Measurements from ENCODE around the gene TAF4.

Gene TAF4

DNA sequence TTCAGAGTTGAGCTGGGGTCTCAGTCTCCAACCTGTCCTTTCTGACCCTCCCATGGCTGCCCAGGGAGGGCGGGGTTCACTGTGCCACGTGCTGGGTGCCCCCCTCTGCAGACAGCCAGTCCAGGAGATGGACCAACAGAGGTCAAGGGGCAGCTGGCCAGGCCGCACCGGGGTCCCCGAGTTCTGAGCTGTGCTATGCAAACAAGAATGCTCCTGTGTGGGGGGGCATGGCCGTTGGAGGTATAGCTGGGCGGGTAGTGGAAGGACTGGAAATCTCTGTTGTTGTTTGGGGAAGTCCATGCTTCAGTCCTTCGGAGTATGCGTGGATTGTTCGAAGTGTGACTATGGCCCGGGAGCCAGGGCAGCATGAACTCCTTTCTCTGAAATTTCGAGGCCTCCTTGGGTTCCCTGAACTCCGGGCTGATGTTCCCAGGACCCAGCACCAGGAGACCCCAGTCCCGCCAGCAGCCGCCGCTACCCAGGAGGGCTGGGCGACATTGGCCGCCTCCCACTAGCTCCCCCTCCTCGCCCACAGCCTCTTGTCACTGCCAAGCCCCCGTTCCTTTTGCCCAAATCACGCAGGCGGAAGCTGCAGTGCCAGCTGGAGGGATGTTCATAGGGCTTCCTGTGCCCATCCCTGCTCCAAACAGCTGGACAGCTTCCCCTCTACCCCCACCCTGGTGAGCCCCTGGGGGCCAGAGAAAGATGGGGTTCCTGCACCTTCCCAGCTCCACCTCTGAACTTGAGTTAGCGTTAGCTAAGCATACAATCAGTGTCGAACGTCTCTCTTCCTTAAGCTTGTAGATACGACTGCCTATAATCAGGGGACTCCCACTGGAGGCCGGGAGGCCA lies 126.6 kb downstream of the TAF4 start:
- no peak for DNase-seq

DNA sequence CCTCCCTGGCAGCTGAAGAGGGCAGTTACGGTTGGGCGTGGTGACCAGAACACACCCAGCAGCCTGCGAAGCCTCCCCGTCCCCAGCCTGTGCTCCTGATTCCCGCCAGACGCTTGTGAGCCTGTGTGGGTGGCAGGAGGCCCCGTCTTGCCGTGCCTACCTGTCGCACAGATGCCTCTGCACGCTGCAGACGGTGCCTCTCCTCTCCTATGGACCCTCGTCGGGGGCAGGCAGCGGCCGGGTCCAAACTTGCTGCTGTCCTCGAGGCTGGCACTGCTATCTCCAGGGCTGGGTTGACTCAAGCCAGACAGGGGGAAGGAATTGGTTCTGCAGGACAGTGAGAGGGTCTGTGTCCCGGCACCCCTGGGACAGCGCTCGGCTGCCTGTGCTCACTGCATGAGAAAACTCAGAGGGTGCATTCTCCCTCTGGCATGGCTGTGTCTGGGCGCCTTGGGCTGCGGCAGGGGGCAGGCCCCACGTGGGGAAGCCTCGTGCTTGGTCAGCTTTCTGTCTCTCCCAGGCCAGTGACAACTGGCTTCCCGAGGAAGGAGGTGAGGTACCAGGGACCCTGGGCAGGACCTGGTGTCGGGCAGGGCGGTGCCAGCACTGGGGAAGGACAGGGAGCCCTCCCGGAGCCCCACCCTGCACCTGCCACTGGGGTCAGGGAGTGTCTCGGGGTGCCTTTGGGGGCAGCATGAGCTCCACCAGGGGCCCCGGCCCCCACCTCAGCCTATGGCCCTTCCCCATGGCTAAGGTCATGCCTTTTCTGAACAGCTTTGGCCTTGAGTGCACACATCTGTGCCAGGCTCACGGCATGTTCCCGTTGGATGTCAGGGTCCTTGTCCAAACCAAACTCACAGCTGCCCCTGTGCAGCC lies 127.5 kb downstream of the TAF4 start:
- no peak for DNase-seq

DNA sequence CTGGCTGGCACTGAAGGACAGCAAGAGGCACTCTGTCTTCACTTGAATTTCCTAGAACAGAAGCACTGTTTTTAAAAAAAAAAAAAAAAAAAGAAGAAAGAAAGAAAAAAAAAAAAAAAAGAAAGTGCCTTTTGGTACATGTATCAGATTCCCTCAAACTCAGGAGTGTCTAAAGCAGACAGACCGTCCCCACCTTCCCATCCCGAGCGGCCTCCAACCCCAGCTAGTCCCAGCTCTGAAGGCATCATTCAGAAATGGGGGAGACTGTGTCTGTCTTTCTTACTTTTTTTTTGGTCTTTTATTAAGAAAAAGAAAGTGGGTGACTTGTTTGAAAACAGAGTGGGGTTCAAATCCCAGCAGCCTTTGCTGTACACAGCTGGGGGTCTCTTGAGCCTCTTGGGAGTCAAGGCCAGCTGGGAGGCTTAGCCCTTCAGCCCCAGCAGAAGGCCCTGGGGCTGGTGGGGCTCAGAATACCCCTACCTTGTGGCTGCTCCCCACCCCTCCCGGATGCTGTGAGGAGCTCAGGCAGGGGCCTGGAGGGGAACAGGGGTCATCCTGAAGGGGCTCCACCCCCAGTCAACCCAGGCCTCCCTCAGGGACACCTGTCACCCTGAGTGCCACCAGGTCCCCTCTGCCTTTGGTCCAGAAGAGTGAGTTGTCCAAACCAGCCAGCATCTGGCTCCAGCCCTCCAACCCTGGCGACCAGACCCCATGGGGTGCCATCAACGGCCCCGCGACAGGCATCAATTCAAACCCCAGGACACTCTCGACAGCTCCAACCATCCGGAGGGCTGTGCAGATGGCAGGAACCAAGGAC lies 128.3 kb downstream of the TAF4 start:
- no peak for DNase-seq

DNA sequence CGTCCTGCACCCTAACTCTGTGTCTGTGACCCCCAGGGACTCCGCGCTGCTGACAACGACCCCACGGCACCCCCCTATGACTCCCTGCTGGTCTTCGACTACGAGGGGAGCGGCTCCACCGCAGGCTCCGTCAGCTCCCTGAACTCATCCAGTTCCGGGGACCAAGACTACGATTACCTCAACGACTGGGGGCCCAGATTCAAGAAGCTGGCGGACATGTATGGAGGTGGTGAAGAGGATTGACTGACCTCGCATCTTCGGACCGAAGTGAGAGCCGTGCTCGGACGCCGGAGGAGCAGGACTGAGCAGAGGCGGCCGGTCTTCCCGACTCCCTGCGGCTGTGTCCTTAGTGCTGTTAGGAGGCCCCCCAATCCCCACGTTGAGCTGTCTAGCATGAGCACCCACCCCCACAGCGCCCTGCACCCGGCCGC lies 129.0 kb downstream of the TAF4 start:
- DNase-seq, result no peak

GRCh38 chr20:61935926-61936700 lies 129.6 kb downstream of the TAF4 start:
- DNase-seq, result no peak

DNA sequence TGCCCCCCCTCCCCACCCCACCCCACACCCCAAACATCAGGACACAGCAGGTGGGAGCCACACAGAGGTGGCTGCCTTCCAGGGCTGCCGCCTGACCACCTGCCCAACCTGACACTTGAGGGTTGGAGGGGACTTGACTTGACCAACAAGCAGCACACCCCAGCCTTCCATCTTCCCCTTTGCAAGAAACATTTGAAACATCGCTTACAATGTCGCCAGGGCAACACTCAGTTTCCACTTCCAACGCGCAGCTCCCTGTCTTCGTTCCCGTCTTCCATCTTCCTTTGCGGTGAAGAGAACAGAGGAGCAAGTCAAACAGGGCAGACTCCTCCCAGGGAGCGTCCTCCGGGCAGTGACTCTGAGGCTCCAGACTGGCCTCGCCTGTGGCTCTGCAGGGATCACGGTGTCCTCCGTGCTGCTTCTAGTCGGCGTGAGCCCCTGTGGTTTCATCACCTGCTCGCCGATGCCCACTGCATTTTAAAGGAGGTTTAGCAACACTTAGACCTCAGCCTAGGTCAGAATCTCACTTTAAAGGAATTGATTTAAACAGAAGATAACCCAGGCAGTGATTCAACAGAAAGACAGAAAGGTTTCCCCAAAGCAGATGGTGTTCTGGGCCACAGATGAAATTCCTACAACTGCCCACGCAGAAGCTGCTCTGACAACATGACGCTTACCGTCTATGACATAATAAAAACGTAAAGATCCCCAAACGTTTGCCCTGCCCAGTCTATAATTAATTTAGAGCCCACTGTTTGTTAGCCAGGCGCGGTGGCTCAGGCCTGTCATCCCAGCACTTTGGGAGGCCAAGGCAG lies 130.8 kb downstream of the TAF4 start:
- DNase-seq, result no peak

DNA sequence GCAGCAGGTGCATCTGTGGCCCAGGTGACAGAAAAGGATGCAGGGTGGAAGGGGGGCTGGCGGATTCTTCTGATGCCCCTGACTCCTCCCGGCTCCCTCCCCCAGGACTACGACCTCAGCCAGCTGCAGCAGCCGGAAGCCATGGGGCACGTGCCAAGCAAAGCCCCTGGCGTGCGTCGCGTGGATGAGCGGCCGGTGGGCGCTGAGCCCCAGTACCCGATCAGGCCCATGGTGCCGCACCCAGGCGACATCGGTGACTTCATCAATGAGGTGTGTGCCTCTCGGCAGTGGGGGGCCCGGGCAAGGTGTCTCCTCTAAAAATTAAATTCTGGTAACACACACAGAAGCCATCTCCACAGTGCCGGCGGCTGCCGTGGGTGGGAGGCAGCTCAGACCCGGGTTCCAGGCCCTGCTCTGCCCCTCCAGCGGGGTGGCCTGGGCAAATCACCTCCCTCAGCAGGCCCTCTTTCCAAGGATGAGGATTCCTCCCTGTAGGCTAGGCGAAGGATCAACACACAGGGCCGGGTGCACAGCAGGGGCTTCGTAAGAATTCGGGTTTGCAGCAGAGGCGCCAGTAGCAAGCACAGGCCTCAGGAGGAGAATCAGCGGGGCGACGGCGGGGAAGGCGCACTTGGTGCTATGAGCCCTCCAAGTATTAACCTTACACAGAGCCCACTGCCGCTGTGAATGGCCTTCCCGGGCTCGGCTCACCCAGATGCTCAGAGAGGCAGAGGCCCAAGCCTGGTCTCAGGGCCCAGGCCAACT lies 131.5 kb downstream of the TAF4 start:
- DNase-seq, result no peak

DNA sequence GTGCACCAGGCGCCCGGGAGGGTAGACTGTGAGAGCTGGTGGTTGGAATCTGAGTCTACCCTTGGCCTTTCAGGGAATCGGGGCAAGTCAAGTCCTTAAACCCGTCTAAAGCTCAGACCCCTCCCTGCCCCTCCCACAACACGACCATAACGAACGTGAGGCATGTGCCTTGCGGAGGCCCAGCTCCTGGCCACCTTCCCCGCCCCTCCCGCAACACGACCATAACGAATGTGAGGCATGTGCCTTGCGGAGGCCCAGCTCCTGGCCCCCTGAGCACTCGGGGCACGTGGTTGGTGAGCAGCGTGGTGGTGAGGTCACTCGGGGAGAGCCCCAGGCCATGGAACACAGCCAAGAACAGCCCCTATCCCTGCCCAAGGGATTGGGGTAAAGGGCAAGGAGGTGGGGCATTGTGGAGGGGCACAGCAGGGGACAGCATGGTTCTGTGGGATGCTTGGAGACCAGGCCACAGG lies 132.2 kb downstream of the TAF4 start:
- DNase-seq, result no peak

DNA sequence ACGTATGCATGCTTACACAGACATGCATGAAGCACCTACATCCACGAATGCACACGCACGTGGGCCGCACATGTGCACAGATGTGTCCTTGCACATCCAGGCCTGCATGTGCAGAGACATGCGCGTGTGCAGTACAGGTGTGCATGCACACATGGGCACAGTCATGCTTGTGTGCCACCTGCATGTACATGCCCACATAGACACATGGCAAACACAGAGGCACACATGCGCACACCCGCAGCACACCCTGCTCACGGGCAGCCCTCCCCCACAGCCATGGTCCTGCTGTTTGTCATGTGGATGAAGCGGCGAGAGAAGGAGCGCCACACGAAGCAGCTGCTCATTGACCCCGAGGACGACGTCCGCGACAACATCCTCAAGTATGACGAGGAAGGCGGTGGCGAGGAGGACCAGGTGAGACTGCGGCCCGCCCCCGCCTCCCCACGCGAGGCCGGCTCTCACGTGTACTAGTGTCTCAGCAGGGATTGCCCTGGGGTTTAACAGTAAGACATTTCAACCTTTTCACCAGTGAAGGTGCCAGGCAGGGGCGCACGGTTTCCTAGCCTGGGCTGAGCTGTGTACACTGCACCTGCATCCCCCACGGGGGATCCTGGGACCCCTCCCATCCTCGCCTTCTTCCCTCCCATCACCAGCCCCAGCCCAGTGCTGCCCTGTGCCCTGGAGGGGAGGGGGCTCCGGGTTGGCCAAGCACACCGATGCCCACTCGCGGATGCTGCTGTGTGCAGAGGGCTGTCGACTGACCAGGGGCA lies 132.8 kb downstream of the TAF4 start:
- DNase-seq, result no peak

GRCh38 chr20:61932199-61932592 lies 133.5 kb downstream of the TAF4 start:
- DNase-seq, result no peak

DNA sequence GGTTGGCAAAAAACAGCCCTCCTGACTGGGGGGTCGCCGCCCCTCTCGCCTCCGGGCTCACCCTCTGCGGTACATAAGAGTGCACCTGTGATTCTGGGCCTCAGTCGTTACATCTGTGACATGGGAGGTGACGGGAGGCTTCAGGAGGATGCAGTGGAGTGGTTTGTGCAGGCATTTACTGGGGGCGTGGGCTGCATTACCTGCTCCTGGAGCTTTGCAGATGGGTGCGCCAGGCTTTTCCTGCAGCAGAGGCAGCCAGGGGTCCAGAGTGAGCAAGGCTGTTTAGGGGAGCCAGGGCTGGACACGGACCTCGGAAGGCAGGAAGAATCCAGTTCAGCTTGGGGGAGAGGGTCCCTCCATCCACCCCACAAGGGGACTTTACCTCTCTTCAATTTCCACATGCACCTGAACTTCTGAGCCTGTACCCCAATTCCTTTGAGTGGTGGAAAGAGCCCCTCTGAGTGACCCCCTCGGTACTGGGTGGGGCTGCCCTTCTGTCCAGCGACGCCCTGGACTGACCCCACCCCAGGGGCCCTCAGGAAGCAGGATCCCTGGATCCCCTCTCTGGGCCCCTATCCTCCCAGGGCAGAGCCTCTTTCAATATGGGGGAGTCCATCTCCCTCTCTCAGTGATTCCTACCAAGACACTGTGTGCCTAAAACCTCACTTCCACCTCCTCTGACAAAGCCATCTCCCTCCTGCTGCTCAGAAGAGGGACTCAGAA lies 134.0 kb downstream of the TAF4 start:
- DNase-seq, result no peak

- no peak for DNase-seq
These were observed 134.8 kb downstream of the TAF4 start for GRCh38 chr20:61930776-61931475.

DNA sequence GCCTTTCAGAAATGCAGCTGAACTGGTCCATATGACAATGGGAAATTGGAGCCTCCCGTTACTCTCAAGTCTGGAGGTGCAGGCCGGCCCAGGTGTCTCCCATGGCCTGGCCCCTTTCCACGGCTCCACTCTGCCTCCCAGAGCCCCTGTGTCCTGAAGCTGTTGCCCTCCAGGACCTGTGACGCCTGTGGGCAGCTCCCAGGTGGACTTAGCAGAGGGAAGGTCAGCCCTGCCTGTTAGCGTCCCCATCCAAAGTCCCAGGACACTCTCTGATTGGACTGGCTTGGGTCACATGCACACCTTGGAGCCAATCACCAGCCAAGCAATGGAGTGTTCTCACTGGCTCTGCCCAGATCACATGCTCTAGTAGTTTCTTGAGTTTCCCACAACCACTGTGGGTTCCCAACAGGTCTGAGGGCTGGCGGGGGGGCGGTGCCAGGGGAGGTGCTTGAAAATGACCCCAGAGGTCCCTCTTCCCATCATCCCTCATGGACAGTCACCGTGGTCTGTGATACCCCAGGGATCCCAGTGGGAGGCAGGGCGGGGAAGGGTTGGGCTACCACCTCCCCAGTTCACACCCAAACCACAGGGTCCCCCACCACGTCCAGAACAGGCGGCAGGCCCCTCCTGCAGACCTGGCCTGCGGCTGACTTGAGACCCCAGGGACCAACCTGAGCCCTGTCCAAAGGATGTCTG lies 135.6 kb downstream of the TAF4 start:
- DNase-seq, result no peak

DNA sequence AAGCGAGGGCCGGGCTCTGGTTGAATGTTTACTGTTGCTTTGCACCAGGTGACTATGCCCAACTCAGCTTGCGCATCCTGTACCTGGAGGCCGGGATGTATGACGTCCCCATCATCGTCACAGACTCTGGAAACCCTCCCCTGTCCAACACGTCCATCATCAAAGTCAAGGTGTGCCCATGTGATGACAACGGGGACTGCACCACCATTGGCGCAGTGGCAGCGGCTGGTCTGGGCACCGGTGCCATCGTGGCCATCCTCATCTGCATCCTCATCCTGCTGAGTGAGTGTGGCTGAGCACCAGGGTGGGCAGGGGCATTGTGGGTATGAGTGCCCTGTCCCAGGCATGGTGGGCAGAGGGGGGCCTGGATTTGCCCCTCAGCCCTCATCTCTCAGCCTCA lies 136.1 kb downstream of the TAF4 start:
- DNase-seq, result no peak

GRCh38 chr20:61927826-61928541 lies 137.7 kb downstream of the TAF4 start:
- no peak for DNase-seq

DNA sequence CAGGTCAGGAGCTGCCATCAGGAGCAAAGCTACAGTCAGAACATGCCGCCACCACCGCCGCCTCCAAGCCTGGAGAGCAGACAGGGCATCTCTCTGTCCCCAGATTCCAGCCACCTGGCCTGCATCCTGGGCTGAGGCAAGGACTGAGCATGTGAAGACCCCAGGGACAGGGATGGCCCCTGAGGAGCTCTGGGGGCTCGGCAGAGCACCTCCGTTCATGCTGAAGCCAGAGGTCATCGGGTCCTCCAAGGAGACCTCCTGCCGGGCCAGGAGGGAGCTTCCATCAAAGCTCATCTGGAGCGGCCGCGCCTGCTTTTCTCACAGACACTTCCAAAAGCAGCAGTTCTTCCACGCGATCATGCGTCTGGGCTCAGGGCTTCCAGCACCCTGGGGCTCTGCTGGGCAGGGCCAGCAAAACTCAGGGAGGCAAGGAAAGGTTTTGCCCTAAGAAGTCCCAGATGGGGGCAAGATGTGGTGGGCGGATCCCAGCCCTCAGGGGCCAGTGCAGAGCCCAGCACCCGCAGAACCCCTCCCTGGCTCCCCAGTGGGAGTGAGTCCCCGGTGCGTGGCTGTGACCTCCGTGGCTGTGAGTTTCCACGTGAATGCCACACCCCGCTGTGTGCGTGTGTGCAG lies 138.4 kb downstream of the TAF4 start:
- DNase-seq, result no peak

Measured in activated CD4-positive, CD25-positive, alpha-beta regulatory T cell (primary cell).